Measurements from ENCODE around the gene ALS2CL. TPM values are rescaled to one million over a fixed set of nuclear protein-coding genes. Genes with fewer than 3 reads are reported as not detected.

ALS2CL gene
- total RNA-seq, 1 donor from 2014 or later, result 0.71 TPM

- no peaks in the 10 kb centered on the region for H3K9me3 Mint-ChIP-seq
- H3K27me3 Mint-ChIP-seq (ENCODE audit: low read depth), result peaks cover 17% of the 10 kb centered on the region
- peak overlapping the region; percentile 69 for H3K4me3 Mint-ChIP-seq (ENCODE audit: low read depth)
- no peak for DNase-seq (ENCODE audit: low spot score)
- no peak overlapping the region for H3K27ac Mint-ChIP-seq
- H3K36me3 Mint-ChIP-seq (ENCODE audit: low read depth), result no peaks in the 10 kb centered on the region
- H3K4me1 Mint-ChIP-seq (ENCODE audit: low read depth), result peaks cover 24% of the 10 kb centered on the region
- intact Hi-C loops (cut with micrococcal nuclease), result no loop called here
Observed at GRCh38 chr3:46692566-46692990, 901 bp downstream of the ALS2CL start.

- intact Hi-C loops (cut with micrococcal nuclease), result no loop called here
- H3K27me3 Mint-ChIP-seq (ENCODE audit: low read depth), result peaks cover 17% of the 10 kb centered on the region
- no peak for DNase-seq (ENCODE audit: low spot score)
- peaks cover 21% of the 10 kb centered on the region for H3K4me1 Mint-ChIP-seq (ENCODE audit: low read depth)
- H3K9me3 Mint-ChIP-seq, result no peaks in the 10 kb centered on the region
- no peak overlapping the region for H3K27ac Mint-ChIP-seq
- no peaks in the 10 kb centered on the region for H3K36me3 Mint-ChIP-seq (ENCODE audit: low read depth)
- no peak overlapping the region for H3K4me3 Mint-ChIP-seq (ENCODE audit: low read depth)
Observed at GRCh38 chr3:46690798-46691197, 2.7 kb downstream of the ALS2CL start.

GRCh38 chr3:46685446-46685845, 8.0 kb downstream of the ALS2CL start:
- H3K36me3 Mint-ChIP-seq (ENCODE audit: low read depth), result no peaks in the 10 kb centered on the region
- DNase-seq (ENCODE audit: low spot score), result no peak
- H3K9me3 Mint-ChIP-seq, result no peaks in the 10 kb centered on the region
- no peak overlapping the region for H3K4me3 Mint-ChIP-seq (ENCODE audit: low read depth)
- no peak overlapping the region for H3K27ac Mint-ChIP-seq
- intact Hi-C loops (cut with micrococcal nuclease), result no loop called here
- H3K27me3 Mint-ChIP-seq (ENCODE audit: low read depth), result no peaks in the 10 kb centered on the region
- no peaks in the 10 kb centered on the region for H3K4me1 Mint-ChIP-seq (ENCODE audit: low read depth)

GRCh38 chr3:46684891-46685290, 8.6 kb downstream of the ALS2CL start:
- Mint-ChIP-seq H3K36me3 (ENCODE audit: low read depth) (no peaks in the 10 kb centered on the region), H3K27ac (no peak overlapping the region), H3K4me1 (ENCODE audit: low read depth) (no peaks in the 10 kb centered on the region), H3K4me3 (ENCODE audit: low read depth) (no peak overlapping the region), H3K27me3 (ENCODE audit: low read depth) (no peaks in the 10 kb centered on the region), H3K9me3 (no peaks in the 10 kb centered on the region)
- DNase-seq (ENCODE audit: low spot score), result no peak
- intact Hi-C loops (cut with micrococcal nuclease), result no loop called here

GRCh38 chr3:46682974-46683373, 10.5 kb downstream of the ALS2CL start:
- no peaks in the 10 kb centered on the region for H3K36me3 Mint-ChIP-seq (ENCODE audit: low read depth)
- no peaks in the 10 kb centered on the region for H3K27me3 Mint-ChIP-seq (ENCODE audit: low read depth)
- H3K9me3 Mint-ChIP-seq, result no peaks in the 10 kb centered on the region
- no peaks in the 10 kb centered on the region for H3K4me1 Mint-ChIP-seq (ENCODE audit: low read depth)
- H3K4me3 Mint-ChIP-seq (ENCODE audit: low read depth), result no peak overlapping the region
- DNase-seq (ENCODE audit: low spot score), result no peak
- no peak overlapping the region for H3K27ac Mint-ChIP-seq
- intact Hi-C loops (cut with micrococcal nuclease), result no loop called here

GRCh38 chr3:46681856-46682540, 11.5 kb downstream of the ALS2CL start:
- Mint-ChIP-seq H3K9me3 (no peaks in the 10 kb centered on the region), H3K27ac (no peak overlapping the region), H3K36me3 (ENCODE audit: low read depth) (no peaks in the 10 kb centered on the region), H3K4me3 (ENCODE audit: low read depth) (no peak overlapping the region), H3K27me3 (ENCODE audit: low read depth) (no peaks in the 10 kb centered on the region), H3K4me1 (ENCODE audit: low read depth) (no peaks in the 10 kb centered on the region)
- DNase-seq (ENCODE audit: low spot score), result no peak
- intact Hi-C loops (cut with micrococcal nuclease), result no loop called here

GRCh38 chr3:46681387-46681786, 12.1 kb downstream of the ALS2CL start:
- Mint-ChIP-seq H3K4me3 (ENCODE audit: low read depth) (no peak overlapping the region), H3K4me1 (ENCODE audit: low read depth) (no peaks in the 10 kb centered on the region), H3K27me3 (ENCODE audit: low read depth) (no peaks in the 10 kb centered on the region), H3K36me3 (ENCODE audit: low read depth) (no peaks in the 10 kb centered on the region), H3K27ac (no peak overlapping the region), H3K9me3 (no peaks in the 10 kb centered on the region)
- intact Hi-C loops (cut with micrococcal nuclease), result no loop called here
- DNase-seq (ENCODE audit: low spot score), result no peak

GRCh38 chr3:46680298-46680826, 13.1 kb downstream of the ALS2CL start:
- H3K36me3 Mint-ChIP-seq (ENCODE audit: low read depth), result no peaks in the 10 kb centered on the region
- intact Hi-C loops (cut with micrococcal nuclease), result no loop called here
- no peak overlapping the region for H3K27ac Mint-ChIP-seq
- no peaks in the 10 kb centered on the region for H3K27me3 Mint-ChIP-seq (ENCODE audit: low read depth)
- no peak overlapping the region for H3K4me3 Mint-ChIP-seq (ENCODE audit: low read depth)
- H3K4me1 Mint-ChIP-seq (ENCODE audit: low read depth), result no peaks in the 10 kb centered on the region
- H3K9me3 Mint-ChIP-seq, result no peaks in the 10 kb centered on the region
- no peak for DNase-seq (ENCODE audit: low spot score)

- H3K27ac Mint-ChIP-seq, result no peak overlapping the region
- H3K4me1 Mint-ChIP-seq (ENCODE audit: low read depth), result no peaks in the 10 kb centered on the region
- H3K4me3 Mint-ChIP-seq (ENCODE audit: low read depth), result no peak overlapping the region
- DNase-seq (ENCODE audit: low spot score), result no peak
- no peaks in the 10 kb centered on the region for H3K9me3 Mint-ChIP-seq
- H3K27me3 Mint-ChIP-seq (ENCODE audit: low read depth), result no peaks in the 10 kb centered on the region
- H3K36me3 Mint-ChIP-seq (ENCODE audit: low read depth), result no peaks in the 10 kb centered on the region
- intact Hi-C loops (cut with micrococcal nuclease), result no loop called here
Observed at GRCh38 chr3:46679681-46680080, 13.8 kb downstream of the ALS2CL start.

GRCh38 chr3:46678280-46678679, 15.2 kb downstream of the ALS2CL start:
- intact Hi-C loops (cut with micrococcal nuclease), result no loop called here
- no peak for DNase-seq (ENCODE audit: low spot score)
- Mint-ChIP-seq H3K27ac (no peak overlapping the region), H3K27me3 (ENCODE audit: low read depth) (no peaks in the 10 kb centered on the region), H3K36me3 (ENCODE audit: low read depth) (no peaks in the 10 kb centered on the region), H3K9me3 (no peaks in the 10 kb centered on the region), H3K4me1 (ENCODE audit: low read depth) (no peaks in the 10 kb centered on the region), H3K4me3 (ENCODE audit: low read depth) (no peak overlapping the region)

- Mint-ChIP-seq H3K27me3 (ENCODE audit: low read depth) (no peaks in the 10 kb centered on the region), H3K4me3 (ENCODE audit: low read depth) (no peak overlapping the region), H3K9me3 (no peaks in the 10 kb centered on the region), H3K4me1 (ENCODE audit: low read depth) (no peaks in the 10 kb centered on the region), H3K27ac (no peak overlapping the region), H3K36me3 (ENCODE audit: low read depth) (no peaks in the 10 kb centered on the region)
- intact Hi-C loops (cut with micrococcal nuclease), result no loop called here
- no peak for DNase-seq (ENCODE audit: low spot score)
Observed at GRCh38 chr3:46677411-46677726, 16.1 kb downstream of the ALS2CL start.

- Mint-ChIP-seq H3K4me3 (ENCODE audit: low read depth) (no peak overlapping the region), H3K36me3 (ENCODE audit: low read depth) (no peaks in the 10 kb centered on the region), H3K27me3 (ENCODE audit: low read depth) (no peaks in the 10 kb centered on the region), H3K4me1 (ENCODE audit: low read depth) (no peaks in the 10 kb centered on the region), H3K27ac (no peak overlapping the region), H3K9me3 (no peaks in the 10 kb centered on the region)
- no peak for DNase-seq (ENCODE audit: low spot score)
- intact Hi-C loops (cut with micrococcal nuclease), result no loop called here
Observed at GRCh38 chr3:46676601-46677410, 16.7 kb downstream of the ALS2CL start.

GRCh38 chr3:46675843-46676567, 17.5 kb downstream of the ALS2CL start:
- H3K4me1 Mint-ChIP-seq (ENCODE audit: low read depth), result no peaks in the 10 kb centered on the region
- H3K27ac Mint-ChIP-seq, result no peak overlapping the region
- H3K36me3 Mint-ChIP-seq (ENCODE audit: low read depth), result no peaks in the 10 kb centered on the region
- no peaks in the 10 kb centered on the region for H3K9me3 Mint-ChIP-seq
- H3K27me3 Mint-ChIP-seq (ENCODE audit: low read depth), result no peaks in the 10 kb centered on the region
- H3K4me3 Mint-ChIP-seq (ENCODE audit: low read depth), result no peak overlapping the region
- intact Hi-C loops (cut with micrococcal nuclease), result no loop called here
- no peak for DNase-seq (ENCODE audit: low spot score)

Measured in activated T-helper 2 cell treated with anti-CD3 and anti-CD28 coated beads, Interferon-gamma antibody, Interleukin-2, Interleukin-4, amounts not matched to agents 10 μg/mL and 5 μg/mL and 100 μg/mL, durations not matched to agents 14 hours and 24 hours and 36 hours (primary cell).